Measurements from ENCODE around the gene XKR8.

XKR8 gene

DNA sequence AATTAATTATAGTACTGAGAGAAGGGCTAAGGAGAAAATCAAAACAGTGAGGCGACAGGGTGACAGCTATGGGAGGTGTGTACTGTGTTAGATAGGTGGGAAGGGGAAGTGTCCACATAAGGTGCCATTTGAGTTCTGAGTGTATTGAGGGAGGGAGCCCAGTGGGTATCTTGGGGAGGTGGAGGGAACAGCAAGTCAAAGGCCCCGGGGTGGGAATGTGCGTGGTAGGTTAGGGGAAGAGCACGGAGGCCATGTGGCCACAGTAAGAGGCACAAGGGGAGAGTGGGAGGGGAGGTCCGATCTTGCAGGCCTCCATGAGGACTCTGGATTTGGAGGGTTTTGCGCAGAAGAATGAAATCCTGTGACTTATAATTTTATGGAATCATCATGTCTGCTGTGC, 3.0 kb upstream of the XKR8 start:
- DNase-seq (ENCODE audit: low read depth, low spot score), result no peak

DNA sequence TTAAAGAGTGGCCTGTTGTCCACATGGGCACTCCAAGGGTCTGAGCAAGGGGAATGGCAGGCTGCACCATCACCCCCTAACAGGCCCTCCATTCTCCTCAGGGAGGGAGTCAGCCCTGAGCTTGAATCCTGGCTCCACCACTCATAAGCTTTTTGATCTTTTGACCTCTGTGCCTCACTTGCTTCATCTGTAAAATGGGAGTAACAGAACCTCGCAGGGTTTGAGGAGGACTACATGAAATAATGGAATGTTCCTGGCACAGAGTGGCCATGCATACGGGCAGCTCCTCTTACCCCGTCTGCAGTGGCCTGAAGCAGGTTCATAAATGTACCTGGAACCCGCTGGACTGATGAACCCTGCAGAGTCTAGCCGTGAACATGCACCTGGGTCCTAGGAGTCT, 2.1 kb upstream of the XKR8 start:
- no peak for DNase-seq (ENCODE audit: low read depth, low spot score)

DNA sequence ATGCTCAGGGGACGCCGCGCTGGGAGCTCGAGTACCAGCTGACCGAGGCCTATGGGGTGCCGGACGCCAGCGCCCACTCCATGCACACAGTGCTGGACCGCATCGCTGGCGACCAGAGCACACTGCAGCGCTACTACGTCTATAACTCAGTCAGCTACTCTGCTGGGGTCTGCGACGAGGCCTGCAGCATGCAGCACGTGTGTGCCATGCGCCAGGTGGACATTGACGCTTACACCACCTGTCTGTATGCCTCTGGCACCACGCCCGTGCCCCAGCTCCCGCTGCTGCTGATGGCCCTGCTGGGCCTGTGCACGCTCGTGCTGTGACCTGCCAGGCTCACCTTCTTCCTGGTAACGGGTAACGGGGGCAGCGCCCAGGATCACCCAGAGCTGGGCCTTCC, 1.3 kb upstream of the XKR8 start:
- DNase-seq (ENCODE audit: low read depth, low spot score), result no peak

DNA sequence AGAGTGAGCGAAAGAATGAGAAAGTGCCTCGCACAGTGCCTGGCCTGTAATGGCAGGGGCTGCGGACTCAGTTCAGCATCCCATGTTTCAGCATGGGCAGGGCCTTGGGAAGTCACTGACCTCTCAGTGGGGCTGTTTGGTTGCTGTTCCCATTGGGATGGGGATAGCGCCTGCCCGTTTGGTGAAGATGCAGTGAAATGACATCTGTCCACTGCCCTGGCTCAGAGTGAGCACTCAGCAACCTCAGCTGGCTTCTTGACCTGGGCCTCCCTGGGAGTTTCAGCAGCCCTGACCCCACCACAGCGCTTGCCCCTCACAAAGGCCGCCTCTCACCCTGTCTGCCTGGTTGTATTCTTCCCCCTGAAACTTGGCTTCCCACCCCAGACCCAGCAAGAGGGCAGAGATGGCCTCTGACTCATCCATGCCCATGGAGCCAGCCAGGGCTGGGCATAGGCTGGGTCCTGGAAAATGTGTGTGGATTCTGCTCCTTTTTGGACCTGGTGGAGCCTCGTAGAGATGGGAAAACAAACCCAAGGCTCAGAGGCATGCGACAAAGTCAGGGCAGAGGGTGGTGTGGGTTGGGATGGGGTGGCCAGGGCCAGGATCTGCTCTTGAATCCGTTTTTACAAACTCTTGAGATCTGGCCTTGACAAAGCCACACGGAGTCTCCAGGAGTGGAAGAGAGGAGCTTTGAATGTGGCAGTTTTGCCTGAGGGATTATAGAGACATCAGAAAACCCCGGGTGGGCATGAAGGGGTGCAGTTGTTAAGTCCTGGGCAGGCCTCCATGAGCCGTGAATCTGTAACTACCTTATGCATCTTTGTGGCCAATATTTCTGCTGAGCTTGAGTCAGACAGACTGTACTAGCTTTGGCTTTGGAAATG, 1.2 kb downstream of the XKR8 start:
- no peak for DNase-seq (ENCODE audit: low read depth, low spot score)

DNA sequence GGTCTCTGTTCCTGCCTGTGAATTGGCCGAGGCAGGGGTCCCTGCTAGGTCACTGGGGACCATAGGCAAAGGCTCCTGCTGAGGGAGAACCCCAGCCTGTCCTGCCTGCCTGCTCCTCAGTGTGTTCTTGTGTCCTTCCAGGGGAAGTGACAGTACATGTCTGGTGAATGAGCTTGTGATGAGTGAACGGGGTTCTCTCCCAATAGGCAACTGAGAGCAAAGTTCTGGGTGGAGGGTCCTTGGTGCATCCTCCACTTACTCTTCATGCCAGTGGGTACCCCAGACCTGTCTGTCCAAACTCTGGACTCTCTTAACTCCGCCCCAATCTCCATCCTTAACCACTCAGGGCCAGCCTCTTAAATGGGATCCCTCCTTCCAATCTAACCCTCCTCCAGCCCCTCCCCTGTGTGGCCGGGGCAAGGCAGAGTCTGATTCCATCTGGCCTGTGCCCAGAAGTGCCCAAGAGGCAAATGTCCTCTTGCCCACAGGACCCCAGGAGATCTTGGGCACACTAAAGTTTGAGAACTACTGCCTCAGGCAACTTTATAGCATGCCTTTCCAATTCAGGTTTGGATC, 2.0 kb downstream of the XKR8 start:
- no peak for DNase-seq (ENCODE audit: low read depth, low spot score)

DNA sequence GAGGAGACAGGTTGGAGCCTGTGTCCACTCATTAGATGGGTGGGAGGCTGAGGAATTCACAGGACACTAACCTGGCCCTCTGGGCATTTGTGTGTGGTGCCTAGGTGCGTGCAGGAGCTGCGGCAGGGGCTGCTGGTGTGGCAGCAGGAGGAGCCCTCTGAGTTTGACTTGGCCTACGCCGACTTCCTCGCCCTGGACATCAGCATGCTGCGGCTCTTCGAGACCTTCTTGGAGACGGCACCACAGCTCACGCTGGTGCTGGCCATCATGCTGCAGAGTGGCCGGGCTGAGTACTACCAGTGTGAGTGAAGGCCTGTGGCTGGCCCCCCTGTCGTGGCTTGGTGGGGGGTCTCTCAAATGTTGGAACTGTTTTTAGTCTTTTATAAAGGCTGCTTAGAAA, 3.6 kb downstream of the XKR8 start:
- DNase-seq (ENCODE audit: low read depth, low spot score), result no peak

DNA sequence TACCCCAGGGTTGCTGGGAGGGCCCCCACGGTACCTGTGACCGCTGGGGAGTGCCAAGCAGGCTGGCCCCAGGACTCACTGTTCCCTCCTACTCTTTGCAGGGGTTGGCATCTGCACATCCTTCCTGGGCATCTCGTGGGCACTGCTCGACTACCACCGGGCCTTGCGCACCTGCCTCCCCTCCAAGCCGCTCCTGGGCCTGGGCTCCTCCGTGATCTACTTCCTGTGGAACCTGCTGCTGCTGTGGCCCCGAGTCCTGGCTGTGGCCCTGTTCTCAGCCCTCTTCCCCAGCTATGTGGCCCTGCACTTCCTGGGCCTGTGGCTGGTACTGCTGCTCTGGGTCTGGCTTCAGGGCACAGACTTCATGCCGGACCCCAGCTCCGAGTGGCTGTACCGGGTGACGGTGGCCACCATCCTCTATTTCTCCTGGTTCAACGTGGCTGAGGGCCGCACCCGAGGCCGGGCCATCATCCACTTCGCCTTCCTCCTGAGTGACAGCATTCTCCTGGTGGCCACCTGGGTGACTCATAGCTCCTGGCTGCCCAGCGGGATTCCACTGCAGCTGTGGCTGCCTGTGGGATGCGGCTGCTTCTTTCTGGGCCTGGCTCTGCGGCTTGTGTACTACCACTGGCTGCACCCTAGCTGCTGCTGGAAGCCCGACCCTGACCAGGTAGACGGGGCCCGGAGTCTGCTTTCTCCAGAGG, 6.8 kb downstream of the XKR8 start:
- no peak for DNase-seq (ENCODE audit: low read depth, low spot score)

DNA sequence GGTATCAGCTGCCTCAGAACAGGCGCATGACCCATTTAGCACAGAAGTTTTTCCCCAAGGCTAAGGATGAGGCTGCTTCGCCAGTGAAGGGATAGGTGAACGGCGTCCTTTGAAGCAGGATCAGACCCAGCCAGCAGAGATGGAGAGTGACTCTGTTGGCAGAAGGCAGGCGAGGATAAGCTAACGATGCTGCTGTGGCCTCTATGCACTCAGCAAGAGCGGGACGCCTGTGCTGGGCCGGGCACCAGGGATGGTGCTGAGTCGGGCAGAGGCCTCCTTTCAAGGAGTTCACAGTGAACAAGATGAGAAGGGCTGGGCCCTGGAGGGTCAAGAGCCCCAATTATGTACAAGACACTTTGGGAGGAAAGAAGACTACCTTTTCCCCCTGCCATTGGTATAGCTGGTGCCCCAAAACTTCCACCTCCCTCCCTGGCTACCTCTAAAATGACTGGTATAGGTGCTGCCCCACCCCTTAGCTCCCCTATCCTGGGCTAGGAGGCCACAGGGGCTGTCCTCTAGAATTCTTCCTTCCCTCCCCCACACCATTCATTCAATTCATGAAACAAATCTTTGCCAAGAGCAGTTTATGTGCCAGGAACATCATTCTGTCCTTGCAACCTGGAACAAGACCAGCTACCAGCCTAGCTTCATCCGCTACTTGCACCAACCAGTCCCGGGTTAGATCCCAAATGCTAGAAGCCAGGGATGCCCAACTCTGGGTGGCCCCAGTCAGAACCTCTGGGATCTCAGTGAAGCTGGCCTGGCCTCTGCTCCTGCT, 7.5 kb downstream of the XKR8 start:
- DNase-seq (ENCODE audit: low read depth, low spot score), result no peak

DNA sequence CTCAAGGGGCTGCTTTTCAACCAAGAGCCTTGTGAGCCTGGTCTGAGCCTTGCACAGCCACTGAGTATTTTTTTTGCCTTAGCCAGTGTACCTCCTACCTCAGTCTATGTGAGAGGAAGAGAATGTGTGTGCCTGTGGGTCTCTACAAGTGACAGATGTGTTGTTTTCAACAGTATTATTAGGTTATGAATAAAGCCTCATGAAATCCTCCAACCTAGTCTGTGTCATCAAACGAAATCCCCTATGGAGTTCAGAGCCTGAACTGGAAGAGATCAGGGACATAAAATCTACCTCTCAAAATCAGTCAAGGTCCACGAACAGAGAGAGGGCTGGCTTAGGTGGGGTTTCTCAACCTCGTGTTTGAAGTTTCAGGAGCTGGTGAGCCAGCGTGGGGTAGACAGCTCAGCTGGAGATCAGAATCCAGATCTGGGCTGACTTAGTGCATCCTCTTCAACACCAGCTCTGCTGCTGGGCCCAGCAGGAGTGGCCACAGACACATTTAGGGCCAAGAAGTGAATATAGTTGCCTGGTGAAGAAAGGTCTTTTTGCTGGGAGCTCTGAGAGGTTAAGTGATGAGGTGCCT, 8.2 kb downstream of the XKR8 start:
- DNase-seq (ENCODE audit: low read depth, low spot score), result no peak

DNA sequence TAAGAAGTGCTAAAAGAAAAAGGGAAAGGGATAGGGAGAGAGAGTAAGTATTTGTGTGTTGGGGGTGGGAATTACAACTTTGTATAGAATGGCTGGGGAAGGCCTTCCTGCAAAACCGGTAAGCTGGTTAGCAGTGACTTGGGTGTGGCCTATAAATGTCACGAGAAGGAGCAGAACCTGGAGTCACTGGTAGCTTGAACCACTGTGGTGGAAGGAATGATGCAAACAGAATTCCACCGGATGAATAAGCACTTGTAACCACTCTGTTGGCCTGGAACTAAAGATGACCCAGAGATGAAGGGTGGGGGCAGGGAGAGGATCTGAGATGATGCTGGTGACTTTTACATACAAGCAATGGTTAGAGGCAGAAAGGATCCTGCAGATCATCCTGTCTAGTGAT, 8.9 kb downstream of the XKR8 start:
- no peak for DNase-seq (ENCODE audit: low read depth, low spot score)

DNA sequence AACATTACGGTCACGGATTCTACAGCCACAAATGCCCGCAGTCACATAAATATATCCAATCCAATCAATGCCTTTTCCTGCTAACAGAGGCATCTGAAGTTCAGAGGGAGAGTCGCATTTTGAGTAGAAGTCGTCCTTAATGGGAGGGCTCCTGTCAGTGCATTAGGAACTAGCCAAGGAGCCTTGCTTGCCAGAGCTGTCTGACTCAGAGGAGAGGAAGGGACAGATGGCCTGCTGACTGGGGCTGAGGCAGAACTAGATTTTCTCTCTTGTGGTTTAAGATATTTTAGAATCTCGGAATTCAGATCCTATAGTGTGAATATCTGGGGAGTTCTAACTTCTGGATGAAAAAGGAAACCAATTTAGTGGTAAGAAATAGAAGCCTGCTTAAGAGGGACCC, 10.6 kb downstream of the XKR8 start:
- no peak for DNase-seq (ENCODE audit: low read depth, low spot score)

DNA sequence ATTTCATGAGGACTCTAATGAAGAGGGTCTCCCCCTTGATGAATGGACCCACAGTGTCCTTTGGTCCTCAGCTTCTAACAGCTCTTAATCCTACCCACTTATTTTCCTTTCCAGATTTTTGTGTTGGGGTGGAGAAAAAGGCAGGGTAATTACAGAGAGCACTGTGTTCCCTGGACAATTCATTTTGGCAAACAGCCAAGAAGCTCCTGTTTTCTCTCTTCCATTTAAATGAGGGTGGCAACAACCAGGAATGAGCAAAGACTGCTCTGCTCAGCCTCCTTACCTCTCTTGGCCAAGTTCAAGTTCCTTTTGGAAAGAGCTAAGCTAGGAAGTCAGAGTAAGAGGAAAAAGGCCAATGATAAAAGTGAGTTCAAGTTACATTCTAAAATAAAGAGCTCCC, 11.9 kb downstream of the XKR8 start:
- no peak for DNase-seq (ENCODE audit: low read depth, low spot score)

DNA sequence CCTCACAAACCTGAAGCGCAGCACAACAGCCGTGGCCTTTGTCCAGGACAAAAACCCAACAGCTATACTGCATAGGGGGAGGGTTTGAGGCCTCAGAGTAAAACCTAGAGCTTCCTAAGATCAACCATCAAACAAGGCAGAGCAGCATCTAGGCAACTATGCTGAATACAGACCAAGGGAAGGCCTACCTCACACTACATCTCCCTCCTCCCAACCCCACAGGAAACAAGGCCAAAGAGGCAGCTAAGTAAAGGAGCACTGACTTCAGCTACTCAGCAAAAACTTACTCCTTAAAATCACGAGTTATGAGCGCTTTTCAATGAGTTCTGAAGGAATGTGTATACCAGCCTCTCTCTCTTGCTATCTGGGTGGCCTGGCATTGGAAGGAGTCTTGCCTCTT, 12.4 kb downstream of the XKR8 start:
- DNase-seq (ENCODE audit: low read depth, low spot score), result no peak

DNA sequence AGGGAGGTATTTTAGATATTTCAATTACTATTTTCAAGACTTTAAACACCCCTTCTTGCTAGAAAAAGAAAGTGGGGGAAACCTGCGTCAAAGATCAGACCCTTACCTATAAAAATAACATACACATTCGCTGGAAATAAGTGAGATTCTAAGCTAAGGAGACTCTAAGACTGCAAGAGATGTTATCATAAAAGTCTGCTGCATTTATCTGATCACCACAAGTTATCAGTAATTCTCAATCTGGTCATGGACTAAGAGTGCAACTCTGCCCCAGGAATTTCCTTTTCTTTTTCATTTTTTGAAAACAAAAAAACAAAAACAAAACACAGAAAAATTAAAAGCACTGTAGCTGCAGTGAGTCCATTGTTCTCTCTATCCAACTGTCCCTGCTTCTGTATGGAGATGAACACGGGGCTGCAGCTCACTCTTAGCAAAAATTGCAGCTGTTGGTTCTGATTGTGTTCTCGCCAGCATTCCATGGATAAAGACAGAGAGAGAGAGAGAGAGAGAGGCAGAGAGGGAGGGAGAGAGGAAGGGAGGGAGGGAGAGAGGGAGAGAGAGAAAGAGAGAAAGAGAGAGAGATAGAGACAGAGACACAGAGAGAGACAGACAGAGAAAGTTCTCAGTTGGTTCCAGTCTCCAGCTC, 14.1 kb downstream of the XKR8 start:
- no peak for DNase-seq (ENCODE audit: low read depth, low spot score)

DNA sequence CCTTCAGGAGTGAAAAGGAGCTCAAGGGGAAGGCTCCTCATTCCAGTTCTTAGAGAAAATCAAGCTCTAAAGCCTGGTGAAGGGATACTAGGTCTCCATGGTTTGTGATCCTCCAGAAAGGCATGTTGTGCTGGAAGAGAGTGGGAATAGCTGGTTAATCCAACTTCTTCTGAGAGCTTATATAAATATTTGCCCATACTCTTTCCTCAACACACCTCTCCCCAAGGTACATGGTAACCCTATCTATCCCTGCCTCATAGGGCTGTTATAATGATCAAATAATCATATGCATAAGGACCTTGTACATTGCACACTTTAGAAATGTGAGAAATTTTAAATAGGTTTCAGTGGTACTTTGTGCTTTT, 14.6 kb downstream of the XKR8 start:
- no peak for DNase-seq (ENCODE audit: low read depth, low spot score)

DNA sequence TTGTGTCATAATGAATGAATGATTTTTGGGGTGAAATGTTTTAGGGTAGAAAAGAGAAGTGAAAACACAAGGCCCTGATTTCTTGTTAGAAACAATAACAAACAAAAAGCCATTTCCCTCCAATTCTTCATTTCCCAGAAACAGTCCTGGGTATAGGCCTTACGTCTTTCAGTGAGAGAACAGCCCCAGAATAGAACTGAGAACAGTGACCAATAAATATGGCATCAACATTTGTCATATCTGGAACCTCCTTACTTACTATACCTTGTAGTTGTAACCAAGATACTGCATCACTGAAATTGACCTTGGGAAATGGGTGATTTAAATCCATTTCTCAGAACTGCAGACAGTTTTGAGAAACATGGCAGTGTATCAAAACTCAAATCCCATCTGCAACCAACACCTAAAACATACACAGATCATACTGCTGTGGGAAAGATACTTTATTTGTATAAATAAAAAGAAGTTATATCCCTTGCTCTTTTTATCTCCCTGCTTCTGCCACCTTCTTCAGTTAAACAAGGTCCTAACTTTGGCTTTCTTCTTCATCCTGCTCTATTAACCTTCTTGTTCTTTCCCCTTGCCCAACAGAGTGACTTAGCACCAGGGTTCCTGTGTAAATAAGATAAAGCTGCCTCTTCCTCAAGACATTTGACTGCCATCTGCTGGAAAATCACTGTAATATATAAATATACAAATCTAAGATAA, 19.5 kb downstream of the XKR8 start:
- no peak for DNase-seq (ENCODE audit: low read depth, low spot score)

DNA sequence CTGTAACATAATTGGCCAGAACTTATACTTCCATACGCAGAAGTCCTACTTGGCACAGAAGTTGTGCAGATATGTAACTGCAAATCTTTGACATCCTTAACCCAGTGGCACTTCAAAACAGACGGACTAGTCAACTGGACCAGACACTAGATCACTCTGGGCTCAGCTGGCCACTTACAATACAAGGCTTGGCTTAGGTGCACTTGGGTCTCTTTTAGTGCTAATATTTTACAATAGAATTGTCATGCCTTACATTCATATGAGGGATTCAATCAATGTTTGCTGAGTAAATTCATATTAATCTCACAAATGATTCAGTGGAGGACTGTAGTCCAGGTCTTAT, 20.1 kb downstream of the XKR8 start:
- DNase-seq (ENCODE audit: low read depth, low spot score), result no peak

DNA sequence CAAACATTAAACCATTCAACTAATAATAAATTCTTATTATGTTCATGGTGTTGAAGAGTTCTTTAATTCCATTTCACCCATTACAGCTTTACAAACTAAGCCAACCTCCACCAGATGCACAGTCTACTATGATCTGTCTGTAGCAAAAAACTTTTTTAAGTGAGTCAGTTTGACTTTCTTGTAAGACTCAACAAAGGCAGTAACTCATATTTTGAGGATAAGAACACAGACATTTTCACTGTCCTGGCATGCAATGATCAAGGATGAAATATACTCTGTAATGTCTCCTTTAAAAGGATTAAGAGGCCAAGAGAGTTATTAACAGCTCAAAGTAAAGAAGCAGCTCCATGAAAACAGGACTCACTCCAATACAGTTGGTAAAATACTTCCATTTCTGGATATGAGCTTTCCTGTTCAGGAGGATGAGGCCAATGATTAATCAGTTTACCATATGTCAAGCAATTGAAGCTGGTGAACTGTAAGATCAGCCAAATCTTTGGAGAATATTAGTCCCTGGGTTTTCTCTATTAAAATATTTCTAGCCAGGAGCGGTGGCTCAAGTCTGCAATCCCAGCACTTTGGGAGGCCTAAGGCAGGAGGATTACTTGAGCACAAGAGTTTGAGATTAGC, 20.6 kb downstream of the XKR8 start:
- no peak for DNase-seq (ENCODE audit: low read depth, low spot score)

DNA sequence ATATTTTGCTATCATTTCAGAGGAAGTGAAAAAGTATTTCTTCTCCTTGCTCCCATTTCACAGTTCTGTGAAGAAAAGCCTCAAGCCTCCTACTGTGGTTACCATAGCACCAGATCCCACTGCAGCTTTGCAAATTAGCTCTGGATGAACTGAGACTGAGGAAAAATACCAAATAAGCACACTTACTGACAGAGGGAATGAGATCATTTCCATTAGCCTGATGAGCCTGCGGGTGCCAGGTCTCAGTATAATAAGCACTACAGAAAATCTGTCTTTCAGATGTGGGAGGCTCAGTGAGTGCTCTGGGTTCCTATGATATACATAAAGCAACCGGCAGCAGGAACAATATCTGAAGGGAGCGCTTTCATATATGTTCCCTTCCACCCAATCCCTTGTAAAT, 21.4 kb downstream of the XKR8 start:
- DNase-seq (ENCODE audit: low read depth, low spot score), result no peak

DNA sequence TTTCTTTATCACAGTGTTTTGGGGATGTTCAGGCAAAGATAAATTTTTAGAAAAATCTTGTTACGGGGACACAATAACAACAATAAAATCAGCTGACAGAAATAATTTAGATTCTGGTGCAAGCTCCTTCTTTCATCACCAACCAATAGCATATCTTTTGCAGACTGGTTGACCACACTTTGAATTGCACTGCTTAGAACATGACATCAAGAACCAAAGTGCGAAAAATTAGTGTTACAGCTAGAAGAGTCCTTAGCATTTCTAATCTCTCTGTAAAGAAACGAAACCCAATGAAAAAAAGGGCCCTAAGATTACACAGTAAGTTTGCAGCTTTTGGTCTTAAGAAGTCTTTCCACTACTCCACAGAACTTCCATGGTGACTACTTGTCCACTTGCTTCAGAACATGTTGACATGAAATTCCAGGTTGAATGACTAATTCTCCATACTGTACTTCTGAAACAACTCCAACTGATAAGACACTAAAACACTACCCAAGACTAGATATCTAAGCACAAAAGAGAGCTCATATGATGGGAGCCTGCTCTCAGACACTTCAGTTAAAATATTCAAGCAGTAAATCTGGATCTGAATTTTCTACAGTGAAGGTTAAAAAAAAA, 31.3 kb downstream of the XKR8 start:
- DNase-seq (ENCODE audit: low read depth, low spot score), result no peak
